Activated CD4-positive, alpha-beta T cell treated with anti-CD3 and anti-CD28 coated beads for 36 hours (primary cell): ENCODE results near the gene COG8. TPM values are rescaled to one million over a fixed set of nuclear protein-coding genes. Genes with fewer than 3 reads are reported as not detected.

Source experiments
- ATAC-seq: fragments of 200-7000 bp; cut with Tn5 transposase; one replicate; pipeline ENCODE4 v1.10.0; 2021; ENCODE audit warnings: mild to moderate bottlenecking, moderate library complexity
- CTCF ChIA-PET: fragments of 350-600 bp; sonication (Branson Sonifier 250); formaldehyde crosslinking; loops from one replicate; lab custom pipeline; 2021; ENCODE audit warnings: antibody characterized with exemption; lab: Charles Lee
- POLR2A ChIA-PET: fragments of 350-600 bp; sonication (Branson Sonifier 250); formaldehyde crosslinking; loops from one replicate; lab custom pipeline; 2021; ENCODE audit warnings: antibody characterized with exemption, inconsistent platforms; lab: Charles Lee
- DNase-seq: peaks from one replicate; pipeline ENCODE4 v3.0.0-alpha.2; 2020
- H3K27ac Mint-ChIP-seq: one replicate; pipeline ENCODE4 v1.8.0; 2021; ENCODE audit warnings: mixed read lengths
- H3K27me3 Mint-ChIP-seq: one replicate; pipeline ENCODE4 v1.8.0; 2021; ENCODE audit warnings: mixed read lengths
- H3K36me3 Mint-ChIP-seq: one replicate; pipeline ENCODE4 v1.8.0; 2021; ENCODE audit warnings: low read depth, mixed read lengths
- H3K4me1 Mint-ChIP-seq: one replicate; pipeline ENCODE4 v1.8.0; 2021; ENCODE audit warnings: mixed read lengths
- H3K4me3 Mint-ChIP-seq: one replicate; pipeline ENCODE4 v1.8.0; 2021; ENCODE audit warnings: mild to moderate bottlenecking, moderate library complexity, mixed read lengths
- H3K9me3 Mint-ChIP-seq: one replicate; pipeline ENCODE4 v1.8.0; 2021; ENCODE audit warnings: low read depth, mixed read lengths
- intact Hi-C, 2 experiments: fragments of 100-400 bp; cut with DNase I in 1 of 2; cut with micrococcal nuclease in 1 of 2; formaldehyde crosslinking; loops; one replicate each; pipeline versions ENCODE4 v1.14.2 to v1.15.1; 2022 to 2024; cut with DNase I, micrococcal nuclease
- total RNA-seq, 2 experiments: library from RNA; stranded (reverse); gene quantifications; one replicate each; pipeline ENCODE4 v1.2.3, GENCODE V29; 2021

The COG8 gene
- total RNA-seq, 2 experiments from 2014 or later = 30.0 to 30.3 TPM

- no peak for ATAC-seq
- ChIA-PET CTCF (interaction anchor here (0.7 kb wide), 1 partner anchor 36 kb away, joined by 3 read pairs; no protein-coding TSS in a partner anchor), POLR2A (interaction anchor here (0.5 to 1.2 kb wide), 2 partner anchors 10 to 683 kb away, joined by 3 to 4 read pairs; no protein-coding TSS in a partner anchor)
- Mint-ChIP-seq H3K9me3 (no peaks in the 10 kb centered on the region), H3K4me1 (peaks cover 12% of the 10 kb centered on the region), H3K27ac (no peak overlapping the region), H3K36me3 (peaks cover 39% of the 10 kb centered on the region), H3K4me3 (no peak overlapping the region), H3K27me3 (no peaks in the 10 kb centered on the region)
- no peak for DNase-seq
- intact Hi-C loops = no loop called here
Observed at GRCh38 chr16:69346683-69347082, 7.3 kb upstream of the COG8 start.

GRCh38 chr16:69345923-69346322 lies 6.6 kb upstream of the COG8 start:
- H3K9me3 Mint-ChIP-seq = no peaks in the 10 kb centered on the region
- peaks cover 47% of the 10 kb centered on the region for H3K36me3 Mint-ChIP-seq
- H3K4me1 Mint-ChIP-seq = peaks cover 20% of the 10 kb centered on the region
- ChIA-PET POLR2A (interaction anchor here (0.8 to 1.2 kb wide), 2 partner anchors 9 to 35 kb away, joined by 4 read pairs; no protein-coding TSS in a partner anchor), CTCF (no interaction called here)
- H3K27ac Mint-ChIP-seq = no peak overlapping the region
- no peak for DNase-seq
- H3K27me3 Mint-ChIP-seq = no peaks in the 10 kb centered on the region
- ATAC-seq = peak; percentile 14
- intact Hi-C loops = no loop called here
- no peak overlapping the region for H3K4me3 Mint-ChIP-seq

DNA sequence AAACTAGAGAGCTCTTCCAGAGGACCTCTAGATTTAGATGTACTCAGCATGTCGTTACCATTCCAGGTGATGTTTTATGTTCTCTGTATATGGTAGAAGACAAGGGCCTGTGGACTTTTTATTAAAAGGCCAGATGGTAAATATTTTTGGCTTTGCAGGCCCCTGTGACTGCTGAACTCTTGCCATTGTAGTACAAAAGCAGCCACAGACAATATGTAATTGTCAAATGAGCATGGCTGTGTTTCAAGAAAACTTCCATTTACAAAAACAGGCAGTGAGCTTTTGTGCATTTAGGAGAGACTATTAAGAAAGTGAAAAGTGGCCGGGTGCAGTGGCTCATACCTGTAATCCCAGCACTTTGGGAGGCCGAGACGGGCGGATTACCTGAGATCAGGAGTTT lies 4.8 kb upstream of the COG8 start:
- H3K9me3 Mint-ChIP-seq = no peaks in the 10 kb centered on the region
- peaks cover 27% of the 10 kb centered on the region for H3K4me1 Mint-ChIP-seq
- no peak overlapping the region for H3K4me3 Mint-ChIP-seq
- ChIA-PET CTCF (no interaction called here), POLR2A (interaction anchor here (0.7 kb wide), 2 partner anchors 60 to 207 kb away, joined by 3 read pairs; no protein-coding TSS in a partner anchor)
- intact Hi-C loops = no loop called here
- no peaks in the 10 kb centered on the region for H3K27me3 Mint-ChIP-seq
- no peak overlapping the region for H3K27ac Mint-ChIP-seq
- peaks cover 58% of the 10 kb centered on the region for H3K36me3 Mint-ChIP-seq
- DNase-seq (no peak), ATAC-seq (no peak)

DNA sequence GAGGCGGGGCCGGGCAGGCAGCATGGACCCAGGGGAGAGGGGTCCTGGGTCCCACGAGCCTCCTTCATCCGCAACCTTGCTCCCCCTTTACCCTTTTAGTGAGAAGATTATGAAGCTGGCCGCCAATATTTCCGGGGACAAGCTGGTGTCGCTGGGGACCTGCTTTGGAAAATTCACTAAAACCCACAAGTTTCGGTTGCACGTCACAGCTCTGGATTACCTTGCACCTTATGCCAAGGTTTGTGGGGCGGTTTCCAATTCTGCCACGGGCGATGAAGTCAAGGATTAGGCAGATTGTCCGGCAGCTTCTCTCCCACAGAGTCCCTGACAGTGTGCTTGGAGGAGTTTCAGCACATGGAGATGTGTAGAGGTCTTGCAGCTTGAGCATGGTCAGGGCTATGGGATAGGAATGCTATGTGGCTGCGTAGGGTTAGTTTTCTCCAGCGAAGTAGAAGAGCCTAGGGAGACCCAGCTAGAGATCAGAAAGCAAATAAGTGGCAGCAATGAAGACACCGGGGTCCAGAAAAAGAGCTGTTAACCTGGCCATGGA lies 806 bp upstream of the COG8 start:
- Mint-ChIP-seq H3K4me3 (peak overlapping the region; percentile 96), H3K36me3 (peaks cover 58% of the 10 kb centered on the region), H3K27me3 (no peaks in the 10 kb centered on the region), H3K27ac (peak overlapping the region; percentile 98), H3K9me3 (no peaks in the 10 kb centered on the region), H3K4me1 (peaks cover 39% of the 10 kb centered on the region)
- ATAC-seq (peak; percentile 2), DNase-seq (peak; percentile 55)
- intact Hi-C loops = no loop called here
- ChIA-PET CTCF (interaction anchor here (0.6 to 2.5 kb wide), 8 partner anchors 9 to 85 kb away, joined by 3 to 8 read pairs (median 3); partner anchors contain the start of gene PDF), POLR2A (interaction anchor here (0.7 to 1.3 kb wide), 4 partner anchors 9 to 104 kb away, joined by 3 to 10 read pairs (median 4); partner anchors contain the start of gene PDF)

DNA sequence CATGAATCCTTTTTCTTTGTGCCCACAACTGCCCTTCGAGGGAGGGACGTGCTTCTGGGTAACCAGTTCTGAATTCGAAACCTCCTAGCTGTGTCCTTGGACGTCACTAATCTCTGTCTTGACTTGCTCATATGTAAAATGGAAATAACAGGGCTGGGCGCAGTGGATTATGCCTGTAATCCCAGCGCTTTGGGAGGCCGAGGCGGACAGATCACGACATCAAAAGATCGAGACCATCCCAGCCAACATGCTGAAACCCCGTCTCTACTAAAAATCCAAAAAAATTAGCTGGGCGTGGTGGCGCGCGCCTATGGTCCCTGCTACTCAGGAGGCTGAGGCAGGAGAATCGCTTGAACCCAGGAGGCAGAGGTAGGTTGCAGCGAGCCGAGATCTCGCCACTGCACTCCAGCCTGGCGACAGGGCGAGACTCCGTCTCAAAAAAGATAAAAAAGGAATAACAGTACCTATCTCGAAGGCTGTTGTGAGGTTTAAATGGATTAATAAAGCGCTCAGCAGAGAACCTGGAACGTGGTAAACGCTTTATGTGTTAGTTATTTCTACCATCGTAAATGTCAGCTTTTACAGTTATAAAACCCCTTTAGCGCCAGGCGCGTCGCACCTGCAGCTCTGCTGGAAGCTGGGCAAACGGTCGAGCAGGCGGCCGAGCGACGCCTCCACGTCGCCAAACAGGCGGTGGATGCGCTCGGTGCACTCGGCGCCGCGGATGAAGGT lies 641 bp downstream of the COG8 start:
- Mint-ChIP-seq H3K9me3 (no peaks in the 10 kb centered on the region), H3K36me3 (peaks cover 63% of the 10 kb centered on the region), H3K4me1 (peaks cover 37% of the 10 kb centered on the region), H3K27ac (peak overlapping the region; percentile 98), H3K4me3 (peak overlapping the region; percentile 96), H3K27me3 (no peaks in the 10 kb centered on the region)
- CTCF ChIA-PET = interaction anchor here (0.6 to 2.5 kb wide), 7 partner anchors 9 to 209 kb away, joined by 3 to 18 read pairs (median 3); partner anchors contain the start of gene PDF
- intact Hi-C loops = loop anchor here (1.0 to 10.0 kb wide), 10 partner anchors 8 to 1774 kb away; partner anchors contain the start of genes PDF (in 2 of the 2), CHTF8 (in 1 of the 2), CTCF (in 1 of the 2) and CYB5B (in 1 of the 2)
- ATAC-seq (no peak), DNase-seq (peak; percentile 22)
- POLR2A ChIA-PET = interaction anchor here (0.5 to 1.2 kb wide), 3 partner anchors 10 to 921 kb away, joined by 3 to 4 read pairs (median 4); no protein-coding TSS in a partner anchor

DNA sequence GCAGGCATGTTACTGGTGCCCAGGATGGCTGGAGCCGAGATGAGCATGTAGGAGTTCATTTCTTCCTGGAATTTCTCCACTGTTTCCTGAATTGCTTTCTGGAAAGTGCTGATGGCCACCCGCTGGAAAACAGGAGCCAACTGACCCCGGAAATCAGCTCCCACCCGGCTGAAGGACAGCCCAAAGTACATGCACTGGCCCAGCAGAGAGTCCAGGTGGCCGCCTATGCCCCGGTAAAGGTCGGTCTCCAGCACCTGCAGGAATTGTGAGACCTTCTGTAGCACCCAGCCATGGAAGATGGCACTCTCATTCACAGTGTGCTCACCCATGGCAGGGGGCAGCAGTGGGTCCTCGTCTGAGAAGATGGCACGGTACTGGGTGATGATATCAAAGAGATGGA lies 4.7 kb downstream of the COG8 start:
- H3K36me3 Mint-ChIP-seq = peaks cover 54% of the 10 kb centered on the region
- ChIA-PET CTCF (no interaction called here), POLR2A (no interaction called here)
- H3K27me3 Mint-ChIP-seq = no peaks in the 10 kb centered on the region
- ATAC-seq (no peak), DNase-seq (no peak)
- no peaks in the 10 kb centered on the region for H3K9me3 Mint-ChIP-seq
- intact Hi-C loops = loop anchor here (10.0 kb wide), 2 partner anchors 230 to 1770 kb away; partner anchors contain the start of genes CTCF (in 1 of the 2) and NFAT5 (in 1 of the 2)
- no peak overlapping the region for H3K4me3 Mint-ChIP-seq
- no peak overlapping the region for H3K27ac Mint-ChIP-seq
- H3K4me1 Mint-ChIP-seq = peaks cover 28% of the 10 kb centered on the region

GRCh38 chr16:69330286-69331109 lies 8.9 kb downstream of the COG8 start, which contains the start of gene PDF:
Gene PDF, minus strand, starts transcription at chr16:69330588. Its CDS starts 18 bp downstream, at chr16:69330570.
- Mint-ChIP-seq H3K4me1 (peaks cover 45% of the 10 kb centered on the region), H3K36me3 (peaks cover 69% of the 10 kb centered on the region), H3K4me3 (peak within 1 kb of the TSS; percentile 83)

DNA sequence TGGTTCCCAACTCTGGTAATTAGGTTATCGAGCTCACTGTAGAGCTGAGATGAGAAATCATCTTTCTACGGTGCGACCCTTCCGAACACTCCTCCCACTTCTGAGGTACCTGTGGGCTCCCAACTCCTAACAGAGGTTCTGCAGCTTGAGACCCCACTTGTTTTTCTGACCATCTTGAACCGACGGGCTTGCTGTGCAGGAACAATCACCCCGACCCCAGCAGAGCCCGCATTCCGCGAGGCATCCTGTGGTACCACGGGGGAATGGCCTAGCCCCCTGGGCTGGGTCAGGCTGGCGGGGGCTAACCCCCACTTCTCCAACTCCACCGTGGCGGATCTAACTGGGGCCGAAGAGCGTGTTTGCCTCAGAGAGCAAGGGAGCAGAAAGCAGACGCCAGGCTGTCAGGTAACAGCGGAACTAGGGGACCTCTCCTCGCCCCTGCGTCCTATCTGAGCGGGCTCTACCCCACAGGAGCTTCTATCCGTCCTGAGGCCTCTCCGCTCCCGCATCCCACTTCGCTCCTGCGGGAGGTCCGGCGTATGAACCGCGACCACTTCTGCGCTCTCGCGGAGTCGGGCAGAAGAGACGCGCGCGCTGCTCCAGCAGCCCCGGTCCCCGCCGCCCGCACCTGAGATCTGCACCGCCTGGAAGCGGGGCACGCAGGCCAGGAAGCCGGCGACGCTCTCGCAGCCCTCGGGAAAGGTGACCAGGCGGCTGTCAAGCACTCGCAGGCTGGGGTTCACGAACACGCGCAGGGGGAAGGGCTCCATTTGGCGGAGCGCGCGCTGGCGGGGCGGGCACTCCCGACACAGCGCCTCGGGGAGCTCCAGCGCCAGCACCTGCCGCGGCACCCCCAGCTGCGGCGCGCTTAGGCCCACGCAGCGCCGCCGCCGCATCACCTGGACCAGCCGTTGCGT lies 9.7 kb downstream of the COG8 start:
- no peaks in the 10 kb centered on the region for H3K27me3 Mint-ChIP-seq
- H3K4me1 Mint-ChIP-seq = peaks cover 48% of the 10 kb centered on the region
- H3K27ac Mint-ChIP-seq = peak overlapping the region; percentile 79
- ChIA-PET CTCF (interaction anchor here (0.9 to 2.9 kb wide), 7 partner anchors 9 to 179 kb away, joined by 3 to 21 read pairs (median 4); partner anchors contain the start of genes COG8 and NIP7), POLR2A (interaction anchor here (0.8 to 2.4 kb wide), 3 partner anchors 11 to 196 kb away, joined by 3 to 10 read pairs (median 3); partner anchors contain the start of genes CHTF8 and UTP4)
- H3K9me3 Mint-ChIP-seq = no peaks in the 10 kb centered on the region
- H3K36me3 Mint-ChIP-seq = peaks cover 65% of the 10 kb centered on the region
- H3K4me3 Mint-ChIP-seq = peak overlapping the region; percentile 83
- DNase-seq = peak; percentile 10
- ATAC-seq = peak; percentile 56
- intact Hi-C loops = loop anchor here (1.0 to 10.0 kb wide), 9 partner anchors 10 to 1765 kb away; partner anchors contain the start of genes COG8 (in 2 of the 2), NFAT5 (in 2 of the 2), NIP7 (in 2 of the 2) and VPS4A (in 2 of the 2)

More at GRCh38 chr16:69330286-69331109, 8.9 kb downstream of the COG8 start, which contains the start of gene PDF:
- Mint-ChIP-seq H3K9me3 (no peaks in the 10 kb centered on the region), H3K27ac (peak within 1 kb of the TSS; percentile 84), H3K27me3 (no peaks in the 10 kb centered on the region)
- POLR2A ChIA-PET = interaction anchor here (2.4 kb wide), 1 partner anchor 10 kb away, joined by 10 read pairs; no protein-coding TSS in a partner anchor
- DNase-seq (peak; percentile 90), ATAC-seq (peak; percentile 94)
- CTCF ChIA-PET = interaction anchor here (0.9 to 2.9 kb wide), 6 partner anchors 8 to 42 kb away, joined by 3 to 21 read pairs (median 4); partner anchors contain the start of genes COG8 and NIP7
- intact Hi-C loops = loop anchor here (1.0 to 10.0 kb wide), 9 partner anchors 9 to 1766 kb away; partner anchors contain the start of genes COG8 (in 2 of the 2), NFAT5 (in 2 of the 2), NIP7 (in 2 of the 2) and VPS4A (in 2 of the 2)

DNA sequence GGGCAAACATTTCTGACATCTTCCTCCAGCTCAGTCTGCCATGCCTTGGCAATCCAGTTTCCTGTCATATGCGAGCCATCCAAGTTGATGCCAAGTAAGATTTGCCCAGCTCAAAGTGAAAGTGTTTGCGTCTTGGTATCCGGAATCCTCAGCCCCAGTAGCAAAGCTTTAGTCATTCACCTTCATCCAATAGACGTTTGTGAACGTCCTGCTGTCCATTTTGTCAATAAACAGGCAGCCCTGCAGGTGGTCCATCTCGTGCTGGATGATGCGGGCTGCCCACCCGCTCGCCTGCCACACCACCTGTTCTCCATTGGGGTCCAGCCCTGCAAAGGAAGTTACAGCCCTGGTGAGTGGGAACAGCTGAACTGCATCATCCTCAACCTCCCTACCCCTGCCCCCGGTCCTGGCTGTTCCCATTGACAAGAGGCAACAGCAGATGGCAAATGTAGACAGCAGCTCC lies 10.5 kb downstream of the COG8 start:
- peaks cover 50% of the 10 kb centered on the region for H3K4me1 Mint-ChIP-seq
- intact Hi-C loops = no loop called here
- H3K4me3 Mint-ChIP-seq = peak overlapping the region; percentile 83
- ATAC-seq (no peak), DNase-seq (peak; percentile 40)
- H3K36me3 Mint-ChIP-seq = peaks cover 62% of the 10 kb centered on the region
- CTCF ChIA-PET = interaction anchor here (0.6 to 2.9 kb wide), 7 partner anchors 7 to 179 kb away, joined by 3 to 21 read pairs (median 4); partner anchors contain the start of genes COG8 and NIP7
- no peaks in the 10 kb centered on the region for H3K27me3 Mint-ChIP-seq
- no peaks in the 10 kb centered on the region for H3K9me3 Mint-ChIP-seq
- H3K27ac Mint-ChIP-seq = peak overlapping the region; percentile 79
- POLR2A ChIA-PET = interaction anchor here (0.7 to 1.1 kb wide), 4 partner anchors 10 to 196 kb away, joined by 3 to 4 read pairs (median 3); partner anchors contain the start of genes CHTF8, COG8, NIP7 and UTP4
